ENCODE data around the gene XCL2. TPM values are rescaled to one million over a fixed set of nuclear protein-coding genes. Genes with fewer than 3 reads are reported as not detected.
A peak's percentile ranks its signal among the peaks of the same experiment; 100 is the strongest.

XCL2 gene
- polyA plus RNA-seq, 1 of the 3 experiments (the other 2 are of a cell fraction): not detected

GRCh38 chr1:168535536-168535935, 8.3 kb downstream of the XCL2 start (continued):
- no peak for TF ChIP-seq USF2 (IDR thresholded peaks at IDR 0.05; ENCODE audit: borderline replicate concordance, low read depth, low read length)

- no peaks in the 10 kb centered on the region for H3K36me3 ChIP-seq (replicated peaks in 1 of 2; ENCODE audit: control insufficient read depth in 1 of 2, insufficient read depth in 2 of 2, low read length in 1 of 2)
- TF ChIP-seq ELF1 (IDR thresholded peaks at IDR 0.05) (no peak), PBX3 (IDR thresholded peaks at IDR 0.05) (no peak), RCOR1 (IDR thresholded peaks at IDR 0.05; ENCODE audit: low read length) (no peak), FOXM1 (IDR thresholded peaks at IDR 0.05; ENCODE audit: low read depth) (no peak), MAX (IDR thresholded peaks at IDR 0.05; ENCODE audit: low read depth) (no peak), USF1 (IDR thresholded peaks at IDR 0.05; ENCODE audit: borderline replicate concordance, low read depth) (no peak), TCF12 (IDR thresholded peaks at IDR 0.05) (no peak), REST (IDR thresholded peaks at IDR 0.05; ENCODE audit: low read depth, low read length) (no peak), NRF1 (IDR thresholded peaks at IDR 0.05; ENCODE audit: low read depth, low read length) (no peak), FOSL2 (IDR thresholded peaks at IDR 0.05; ENCODE audit: borderline replicate concordance, low read depth) (no peak), TEAD4 (IDR thresholded peaks at IDR 0.05; ENCODE audit: borderline replicate concordance, insufficient read depth) (no peak), ZBTB33 (IDR thresholded peaks at IDR 0.05; ENCODE audit: borderline replicate concordance, low read depth) (no peak), CTCF (IDR thresholded peaks at IDR 0.05) (no peak)
- WGBS (ENCODE audit: low lambda C conversion rate): 90% methylated on average over 2 of the region's 2 CpGs
These were observed 12.0 kb downstream of the XCL2 start for GRCh38 chr1:168531615-168532345.

More at GRCh38 chr1:168531615-168532345, 12.0 kb downstream of the XCL2 start:
- CTCF ChIA-PET: interaction anchor here (1.0 kb wide), 1 partner anchor 189 kb away, joined by 5 read pairs; no protein-coding TSS in a partner anchor
- no peak overlapping the region for H3K27ac ChIP-seq (ENCODE audit: low read depth in 2 of 2, low read length in 1 of 2)
- H3K4me3 ChIP-seq (ENCODE audit: low read depth in 2 of 2, low read length in 1 of 2): no peak overlapping the region
- H3K9me2 ChIP-seq: peaks cover 3% of the 10 kb centered on the region; the same call in 1 of the 2 replicates
- H3K27me3 ChIP-seq (ENCODE audit: insufficient read depth): no peaks in the 10 kb centered on the region
- no peak overlapping the region for H3K9ac ChIP-seq
- no peaks in the 10 kb centered on the region for H4K20me1 ChIP-seq (ENCODE audit: insufficient read depth)
- POLR2A ChIA-PET: no interaction called here
- no peaks in the 10 kb centered on the region for H3K9me3 ChIP-seq
- H3K4me1 ChIP-seq (ENCODE audit: control insufficient read depth in 1 of 2, insufficient read depth in 2 of 2, low read depth in 1 of 2, low read length in 1 of 2): no peaks in the 10 kb centered on the region; a peak in 1 of 4 replicates
- no peaks in the 10 kb centered on the region for H3K79me2 ChIP-seq (ENCODE audit: insufficient read depth)
- H3F3A ChIP-seq (replicated peaks; ENCODE audit: insufficient read depth): no peaks in the 10 kb centered on the region
- no peak overlapping the region for H2AFZ ChIP-seq (ENCODE audit: low read depth)
- peak; percentile 6 for DNase-seq
- no peak overlapping the region for H3K4me2 ChIP-seq
